Measurements from ENCODE around the gene NTRK3. TPM values are rescaled to one million over a fixed set of nuclear protein-coding genes. Genes with fewer than 3 reads are reported as not detected.

The NTRK3 gene
- total RNA-seq, 1 experiment from 2014 or later = 1.3 TPM

DNA sequence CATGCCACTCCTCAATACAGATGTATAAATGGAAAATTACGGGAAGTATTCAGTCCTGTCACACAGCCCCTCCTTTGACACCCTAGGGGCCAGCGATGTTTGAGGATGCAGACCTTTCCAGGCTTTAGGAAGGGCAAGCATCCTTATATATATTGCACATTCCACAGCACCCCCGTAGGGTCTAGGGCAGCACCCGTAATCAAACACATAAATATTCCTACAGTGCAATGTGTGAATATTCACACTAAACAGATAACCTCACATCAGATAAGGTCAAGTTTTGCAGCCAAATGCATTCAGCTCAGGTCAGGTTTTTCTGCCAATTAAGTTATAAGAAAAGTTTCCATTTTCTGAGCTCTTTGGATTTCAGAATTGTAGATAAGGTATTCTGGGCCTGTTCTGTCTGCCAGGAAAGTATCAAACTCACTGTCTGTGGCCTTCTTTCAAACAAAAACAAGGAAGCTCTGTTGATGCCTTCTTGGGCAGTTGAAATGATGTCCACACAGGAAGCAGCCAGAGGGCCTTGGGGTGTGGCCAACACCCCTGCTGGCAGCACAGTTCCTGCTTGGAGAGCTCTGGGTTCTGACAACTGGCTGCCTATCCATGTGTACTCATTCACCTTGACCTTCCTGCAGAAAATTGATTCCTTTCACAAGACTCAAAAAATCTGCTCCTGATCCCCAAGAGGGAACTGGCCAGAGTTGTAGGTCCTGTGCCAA lies 427.0 kb downstream of the NTRK3 start:
- peak; percentile 35 for DNase-seq (ENCODE audit: low read depth)

DNA sequence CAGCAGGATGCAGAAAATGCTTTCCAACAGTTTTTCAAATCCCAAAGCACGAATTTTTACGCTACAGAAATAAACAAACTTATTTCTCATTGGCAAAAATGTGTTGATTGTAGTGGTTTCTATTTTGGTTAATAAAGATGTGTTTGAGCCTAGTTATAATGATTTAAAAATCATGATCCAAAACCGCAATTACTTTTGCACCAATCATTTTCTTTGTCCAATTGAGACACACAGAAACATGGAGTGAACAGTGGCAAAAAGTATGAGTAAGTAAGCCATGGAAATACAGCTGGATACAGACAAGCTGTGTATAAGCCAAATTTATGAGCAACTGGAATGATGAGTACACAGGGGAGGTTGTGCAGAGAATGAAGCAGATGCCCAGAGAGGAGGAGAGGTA lies 427.9 kb downstream of the NTRK3 start:
- DNase-seq (ENCODE audit: low read depth) = no peak

DNA sequence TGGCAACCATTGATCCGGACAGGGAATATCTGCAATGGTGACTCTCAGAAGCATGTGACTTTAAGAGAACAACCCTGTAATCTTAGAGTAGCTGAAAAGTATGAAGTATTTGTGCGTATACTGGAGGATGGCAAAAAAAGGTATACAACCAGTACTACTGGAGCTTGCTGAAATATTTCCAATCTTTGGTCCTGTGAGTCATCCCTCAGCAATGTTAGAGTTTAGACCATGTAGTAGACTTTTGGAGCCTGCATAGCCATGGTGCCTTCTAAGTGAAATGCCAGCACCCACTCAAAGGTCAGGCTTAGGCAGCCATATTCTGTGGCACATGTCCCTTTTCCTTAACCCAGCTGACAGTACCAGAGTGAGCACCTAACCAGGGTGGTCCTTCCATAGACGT lies 429.4 kb downstream of the NTRK3 start:
- peak; percentile 76 for DNase-seq (ENCODE audit: low read depth)

DNA sequence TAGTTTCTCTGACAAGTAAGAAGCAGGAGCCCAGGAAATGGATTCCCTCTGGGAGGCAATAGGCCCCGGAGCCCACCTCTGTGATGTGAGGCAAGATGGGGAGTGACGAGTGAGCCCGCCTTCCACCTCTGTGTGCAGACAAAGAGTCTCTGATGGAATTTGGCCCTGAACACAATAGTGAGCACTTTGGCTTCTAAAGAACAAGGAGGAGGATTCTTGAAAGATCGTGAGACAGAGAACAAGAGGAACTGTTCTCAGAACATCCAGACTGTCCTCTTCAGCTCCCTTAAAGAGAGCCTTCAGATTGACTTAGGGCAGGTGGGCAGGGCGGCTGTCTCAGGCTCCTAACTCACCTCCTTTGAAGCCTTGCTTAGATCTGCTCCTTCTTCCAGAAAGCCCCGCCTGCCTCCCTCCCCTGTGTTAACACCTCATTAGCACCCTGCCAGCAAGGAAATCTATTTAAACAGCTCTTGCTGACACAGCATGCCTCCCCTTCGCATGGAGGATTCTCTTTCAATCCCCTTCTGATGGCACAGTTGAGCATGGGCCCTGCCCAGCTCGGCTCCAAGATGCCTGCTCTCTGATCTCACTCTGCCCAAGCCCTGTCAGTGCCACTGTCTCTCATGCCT lies 430.3 kb downstream of the NTRK3 start:
- DNase-seq (ENCODE audit: low read depth) = no peak

DNA sequence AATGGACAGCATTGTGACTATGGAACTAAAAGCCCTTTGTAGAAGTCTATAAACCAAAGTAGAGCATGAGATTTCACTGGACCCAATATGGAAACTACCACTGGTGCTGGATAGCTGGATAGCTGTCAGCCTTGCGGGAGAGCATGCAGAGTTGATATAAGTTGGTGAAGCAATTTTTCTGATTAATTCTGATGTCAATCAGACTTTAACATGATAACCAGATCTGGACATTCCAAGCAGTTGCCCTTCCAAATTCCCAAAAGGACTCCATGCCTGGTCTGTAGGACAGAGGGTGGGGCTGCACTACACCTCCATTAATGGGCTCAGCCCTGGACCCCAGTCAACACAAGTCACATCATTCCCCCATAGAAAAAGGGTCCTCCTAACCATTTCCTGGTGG lies 437.8 kb downstream of the NTRK3 start:
- no peak for DNase-seq (ENCODE audit: low read depth)

DNA sequence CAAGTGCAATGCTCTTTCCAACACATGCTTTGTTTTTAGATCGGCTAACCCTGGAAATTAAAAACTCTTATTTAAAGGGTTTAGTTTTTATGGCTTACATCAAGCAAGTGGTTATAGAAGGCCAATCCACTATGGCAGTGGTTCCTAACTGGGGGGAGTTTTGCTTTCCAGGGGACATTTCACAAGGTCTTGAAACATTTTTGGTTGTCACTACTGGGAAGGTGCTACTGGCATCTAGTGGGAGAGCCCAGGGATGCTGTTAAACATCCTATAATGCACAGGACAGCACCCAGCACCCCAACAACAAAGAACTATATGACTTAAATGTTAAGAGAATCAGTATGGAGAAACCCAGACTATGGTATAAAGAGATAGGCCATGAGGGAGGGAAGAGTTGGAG lies 439.0 kb downstream of the NTRK3 start:
- peak; percentile 59 for DNase-seq (ENCODE audit: low read depth)

DNA sequence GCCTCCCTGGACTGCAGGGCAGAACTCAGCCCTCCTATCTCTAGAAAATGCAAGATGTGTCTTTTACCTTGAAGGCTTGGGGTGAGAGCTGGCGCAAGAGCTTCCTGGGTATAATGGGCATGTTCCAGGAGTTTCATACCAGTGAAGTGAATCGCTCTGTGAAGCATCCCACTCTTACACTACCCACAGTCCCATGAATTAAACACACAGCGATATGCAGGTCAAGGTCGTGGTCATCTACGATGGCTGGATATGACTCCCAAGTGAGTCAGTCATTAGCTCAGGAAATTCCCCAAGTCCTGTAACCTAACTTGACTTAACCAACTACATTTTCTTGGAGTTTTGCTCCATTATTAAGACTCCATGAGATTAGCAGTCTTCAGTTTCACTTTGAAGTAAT lies 439.7 kb downstream of the NTRK3 start:
- peak; percentile 99 for DNase-seq (ENCODE audit: low read depth)

DNA sequence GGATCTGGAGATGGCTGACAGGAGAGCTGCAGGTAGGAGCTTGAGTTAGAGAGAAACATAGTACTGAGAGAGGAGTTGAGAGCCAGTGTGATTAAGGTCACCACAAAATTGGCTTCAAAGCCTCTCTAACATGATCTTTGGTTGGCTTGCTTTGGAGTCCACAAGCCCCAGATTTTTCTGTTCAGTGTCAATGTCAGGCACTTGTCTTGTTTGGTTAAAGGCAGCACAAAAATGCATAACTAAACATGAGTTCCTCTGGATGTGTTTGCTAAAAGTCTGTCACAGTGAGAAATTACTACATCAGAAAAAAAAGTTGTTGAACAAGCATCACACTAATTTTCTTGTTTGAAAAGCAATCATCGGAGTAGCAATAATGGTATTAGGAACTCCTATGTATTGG lies 440.5 kb downstream of the NTRK3 start:
- DNase-seq (ENCODE audit: low read depth) = peak; percentile 28

Other genes with a start within 250 kb of the NTRK3 start
- 24.9 and 51.0 TPM in 2 replicates for gene MRPL46, start 210.6 kb upstream of the NTRK3 start, total RNA-seq (2014; rRNA removed; shearing (Covaris generic))
- 85.6 and 99.8 TPM in 2 replicates for gene MRPS11, start 211.0 kb upstream of the NTRK3 start, total RNA-seq (2014; rRNA removed; shearing (Covaris generic))